ENCODE measurements around the gene ADAM8.
A peak's percentile ranks its signal among the peaks of the same experiment; 100 is the strongest.
"Not testable (repeated sequence)": the region's sequence is repeated elsewhere in the genome, so short reads cannot be mapped to it uniquely, and the experiment has no call there.

The ADAM8 gene

GRCh38 chr10:133276435-133277201 lies at the start of gene ADAM8:
Gene ADAM8, minus strand, starts transcription at chr10:133276868. Its CDS starts 51 bp downstream, at chr10:133276817.
- DNase-seq = no peak

GRCh38 chr10:133326223-133326551 lies 49.5 kb upstream of the ADAM8 start:
- DNase-seq = no peak

DNA sequence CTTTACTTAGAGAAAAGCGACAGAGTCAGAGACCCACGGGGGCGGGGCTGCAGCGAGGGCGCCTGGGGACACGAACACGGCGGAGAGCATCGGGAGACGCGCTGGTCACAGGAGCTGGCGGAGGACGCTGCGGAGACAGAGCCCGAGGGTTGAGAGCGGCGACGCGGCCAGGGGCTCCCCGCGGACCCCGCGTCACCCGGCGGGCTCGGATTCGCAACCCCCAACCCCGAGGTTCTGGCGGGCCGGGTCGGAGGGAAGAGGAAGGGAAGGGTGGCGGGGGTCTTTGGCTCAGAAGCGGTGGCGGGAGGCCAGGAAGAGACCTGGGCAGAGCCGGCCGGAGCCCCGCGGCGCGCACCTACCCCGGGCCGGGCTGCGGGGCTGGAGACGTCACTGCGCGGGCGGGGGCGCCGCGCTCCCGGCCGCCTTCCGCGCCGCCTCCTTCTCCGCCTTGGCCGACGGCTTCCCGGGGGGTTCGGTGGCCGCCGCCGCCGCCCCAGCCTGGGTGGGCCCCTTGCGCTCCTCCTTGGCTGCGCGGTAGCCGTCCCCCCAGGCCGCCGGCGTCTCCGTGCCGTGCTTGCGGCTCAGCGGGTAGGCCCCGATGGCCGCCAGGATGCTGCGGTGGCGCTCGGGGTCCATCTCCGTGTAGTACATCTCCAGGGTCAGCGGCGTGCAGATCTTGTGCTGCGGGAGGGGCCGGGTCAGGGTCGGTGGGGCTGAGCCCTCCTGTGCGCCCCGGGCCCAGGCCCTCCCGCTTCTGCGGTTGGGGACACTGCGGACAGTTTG lies 49.0 kb upstream of the ADAM8 start:
- DNase-seq = no peak

GRCh38 chr10:133324857-133325260 lies 48.2 kb upstream of the ADAM8 start:
- peak; percentile 63 for DNase-seq

DNA sequence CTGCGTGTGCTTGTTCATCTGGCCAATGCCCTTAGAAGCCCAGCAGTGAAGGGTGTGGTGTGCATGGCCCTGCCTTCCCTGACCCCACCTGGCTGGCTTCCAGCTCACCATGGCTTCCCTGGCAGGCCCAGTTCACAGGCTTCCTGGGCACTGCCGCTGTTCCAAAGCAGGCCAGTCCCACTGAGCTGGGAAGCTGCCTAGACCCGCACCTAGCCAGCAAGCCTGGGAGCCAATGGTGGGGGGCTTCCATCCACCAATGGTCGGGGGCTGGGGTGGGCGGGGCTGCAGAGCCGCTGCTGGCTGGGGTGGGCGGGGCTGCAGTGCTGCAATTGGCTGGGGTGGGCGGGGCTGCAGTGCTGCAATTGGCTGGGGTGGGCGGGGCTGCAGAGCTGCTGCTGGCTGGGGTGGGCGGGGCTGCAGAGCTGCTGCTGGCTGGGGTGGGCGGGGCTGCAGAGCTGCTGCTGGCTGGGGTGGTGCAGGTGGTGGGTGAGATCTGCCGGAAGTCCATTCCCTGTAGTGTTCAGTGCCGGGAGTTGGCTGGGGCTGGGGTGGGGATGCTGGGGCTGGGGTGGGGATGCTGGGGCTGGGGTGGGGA lies 47.6 kb upstream of the ADAM8 start:
- DNase-seq = peak; percentile 84

GRCh38 chr10:133322064-133322709 lies 45.5 kb upstream of the ADAM8 start:
- not testable (repeated sequence) for DNase-seq

DNA sequence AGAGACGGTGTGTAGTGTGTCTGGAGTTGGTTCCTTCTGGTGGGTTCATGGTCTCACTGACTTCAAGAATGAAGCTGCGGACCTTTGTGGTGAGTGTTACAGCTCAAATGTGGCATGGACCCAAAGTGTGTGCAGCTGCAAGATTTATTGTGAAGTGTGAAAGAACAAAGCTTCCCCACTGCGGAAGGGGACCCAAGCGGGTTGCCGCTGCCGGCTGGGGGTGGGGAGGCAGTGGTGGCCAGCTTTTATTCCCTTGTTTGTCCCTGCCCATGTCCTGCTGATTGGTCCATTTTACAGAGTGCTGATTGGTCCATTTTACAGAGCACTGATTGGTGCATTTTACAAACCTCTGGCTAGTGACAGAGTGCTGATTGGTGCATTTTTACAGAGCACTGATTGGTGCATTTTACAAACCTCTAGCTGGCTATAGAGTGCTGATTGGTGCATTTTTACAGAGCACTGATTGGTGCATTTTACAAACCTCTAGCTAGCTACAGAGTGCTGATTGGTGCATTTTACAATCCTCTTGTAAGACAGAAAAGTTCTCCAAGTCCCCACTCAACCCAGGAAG lies 44.3 kb upstream of the ADAM8 start:
- not testable (repeated sequence) for DNase-seq

- peak; percentile 76 for DNase-seq
Observed at GRCh38 chr10:133318494-133319127, 41.9 kb upstream of the ADAM8 start.

DNA sequence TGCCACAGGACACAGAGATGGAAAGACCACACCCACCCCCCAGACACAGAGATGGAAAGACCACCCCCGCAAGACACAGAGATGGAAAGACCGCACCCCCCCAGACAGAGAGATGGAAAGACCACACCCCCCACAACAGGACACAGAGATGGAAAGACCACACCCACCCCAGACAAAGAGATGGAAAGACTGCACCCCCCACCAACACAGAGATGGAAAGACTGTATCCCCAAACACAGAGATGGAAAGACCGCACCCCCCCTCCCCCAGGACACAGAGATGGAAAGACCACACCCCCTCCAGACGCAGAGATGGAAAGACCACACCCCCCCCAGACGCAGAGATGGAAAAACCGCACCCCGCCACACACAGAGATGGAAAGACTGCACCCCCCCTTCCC lies 40.1 kb upstream of the ADAM8 start:
- no peak for DNase-seq

GRCh38 chr10:133316266-133316665 lies 39.6 kb upstream of the ADAM8 start:
- DNase-seq = no peak

GRCh38 chr10:133315847-133316246 lies 39.2 kb upstream of the ADAM8 start:
- DNase-seq = no peak

GRCh38 chr10:133314911-133315310 lies 38.2 kb upstream of the ADAM8 start:
- no peak for DNase-seq

DNA sequence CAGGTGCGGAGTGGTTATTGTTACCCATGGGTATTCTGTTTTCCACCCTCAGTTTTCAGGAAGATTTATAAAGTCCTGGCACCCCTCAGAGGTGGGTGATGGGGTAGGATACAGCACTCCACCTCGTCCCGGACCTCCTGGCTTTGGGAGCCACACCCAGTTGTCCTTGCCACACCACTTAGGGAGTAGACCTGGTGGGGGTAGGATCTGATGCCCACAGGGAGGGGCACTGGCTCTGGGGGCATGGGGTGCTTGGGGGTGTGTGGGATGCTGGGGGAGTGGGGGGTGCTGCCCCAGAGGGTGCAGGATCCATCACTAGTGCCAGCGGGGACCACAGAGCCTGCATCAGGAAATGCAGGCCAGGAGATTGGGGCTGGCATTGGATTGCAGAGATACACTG lies 36.5 kb upstream of the ADAM8 start:
- DNase-seq = no peak

DNA sequence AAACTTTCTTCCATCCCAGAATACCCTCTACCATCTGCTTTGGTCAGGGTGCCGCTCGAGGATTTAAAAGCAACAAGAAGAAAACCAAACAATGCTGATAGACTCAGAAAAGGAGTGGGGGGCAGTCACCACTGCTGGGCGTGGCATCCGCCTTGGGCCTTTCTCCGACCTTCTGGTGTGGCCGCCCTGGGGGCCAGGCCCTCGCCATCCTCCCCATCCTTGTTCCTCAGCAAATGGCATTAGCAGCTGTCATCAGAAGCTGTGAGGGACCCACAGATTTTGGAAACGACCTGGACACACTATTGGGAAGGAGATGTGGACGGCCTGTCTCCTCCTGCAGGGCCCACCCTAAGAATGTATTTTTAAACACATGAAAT lies 36.1 kb upstream of the ADAM8 start:
- DNase-seq = no peak

DNA sequence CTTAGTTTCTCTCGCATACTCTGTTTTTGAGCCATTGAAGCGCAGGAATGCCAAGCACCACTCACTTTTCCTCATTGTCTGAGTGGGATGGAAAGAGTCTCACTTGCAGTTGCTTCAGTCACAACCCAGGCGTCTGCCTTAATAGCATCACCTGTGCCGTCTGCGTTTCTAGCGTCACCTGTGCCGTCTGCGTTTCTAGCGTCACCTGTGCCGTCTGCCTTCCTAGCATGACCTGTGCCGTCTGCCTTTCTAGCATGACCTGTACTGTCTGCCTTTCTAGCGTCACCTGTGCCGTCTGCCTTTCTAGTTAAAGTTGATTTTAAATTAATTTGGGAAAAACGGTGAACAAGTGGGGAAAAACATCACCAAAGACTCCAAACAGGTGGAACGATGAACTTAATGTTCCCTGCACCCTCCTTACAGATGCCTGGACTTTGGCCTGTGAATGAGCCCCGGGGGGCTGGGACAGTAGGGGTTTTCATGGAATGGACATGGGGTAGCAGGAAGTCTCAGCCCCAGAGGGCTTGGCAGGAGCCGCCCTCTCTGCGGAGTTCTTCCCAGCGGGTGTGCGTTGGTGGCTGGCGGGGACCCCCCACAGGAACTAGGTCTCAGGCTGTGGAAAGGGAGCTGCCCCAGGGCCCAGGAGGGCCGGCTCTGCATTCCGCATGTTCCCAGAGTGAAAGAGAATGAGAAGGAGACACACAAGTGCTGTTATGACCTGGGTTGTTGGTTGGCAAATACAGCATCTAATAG lies 35.5 kb upstream of the ADAM8 start:
- DNase-seq = no peak

GRCh38 chr10:133311570-133311969 lies 34.9 kb upstream of the ADAM8 start:
- DNase-seq = no peak

- no peak for DNase-seq
Observed at GRCh38 chr10:133310789-133311188, 34.1 kb upstream of the ADAM8 start.

- DNase-seq = no peak
Observed at GRCh38 chr10:133310399-133310755, 33.7 kb upstream of the ADAM8 start.

- DNase-seq = no peak
Observed at GRCh38 chr10:133309720-133310398, 33.2 kb upstream of the ADAM8 start.

GRCh38 chr10:133309100-133309719 lies 32.5 kb upstream of the ADAM8 start:
- peak; percentile 86 for DNase-seq
